ENCODE results near the gene FBXO2.

Gene FBXO2

GRCh38 chr1:11690397-11691301 is 36.4 kb upstream of the FBXO2 start:
- DNase-seq = no peak
- no peaks in the 10 kb centered on the region for H3K36me3 ChIP-seq (replicated peaks; ENCODE audit: insufficient read depth, low read length)
- no peak overlapping the region for H3K9ac ChIP-seq (ENCODE audit: low read length)
- H2AFZ ChIP-seq (ENCODE audit: low read length) = no peak overlapping the region
- H3F3A ChIP-seq (ENCODE audit: insufficient read depth, low read length) = no peaks in the 10 kb centered on the region
- TF ChIP-seq CTCF (IDR thresholded peaks at IDR 0.05; ENCODE audit: low read length) (no peak), EZH2 (optimal IDR thresholded peaks at IDR 0.05; ENCODE audit: low read depth, low read length) (no peak), EZH2phosphoT487 (IDR thresholded peaks at IDR 0.05; ENCODE audit: low read length) (no peak)
- no peak overlapping the region for H3K4me2 ChIP-seq (ENCODE audit: low read depth, low read length)
- no peaks in the 10 kb centered on the region for H4K20me1 ChIP-seq (ENCODE audit: insufficient read depth, low read length)
- no peaks in the 10 kb centered on the region for H3K9me3 ChIP-seq (replicated peaks; ENCODE audit: insufficient read depth, low read length)
- no peaks in the 10 kb centered on the region for H3K9me2 ChIP-seq (replicated peaks; ENCODE audit: insufficient read depth, low read length)
- no peak overlapping the region for H3K4me3 ChIP-seq (ENCODE audit: low read length)
- H3K4me1 ChIP-seq (ENCODE audit: low read length) = no peaks in the 10 kb centered on the region
- no peaks in the 10 kb centered on the region for H3K79me2 ChIP-seq (ENCODE audit: low read length)
- H3K27me3 ChIP-seq (replicated peaks; ENCODE audit: insufficient read depth, low read length) = peaks cover 71% of the 10 kb centered on the region
- no peak overlapping the region for H3K27ac ChIP-seq (ENCODE audit: low read length)

- Histone ChIP-seq H3K4me3 (ENCODE audit: low read length) (no peak overlapping the region), H3K9me2 (replicated peaks; ENCODE audit: insufficient read depth, low read length) (no peaks in the 10 kb centered on the region), H3F3A (ENCODE audit: insufficient read depth, low read length) (no peaks in the 10 kb centered on the region), H4K20me1 (ENCODE audit: insufficient read depth, low read length) (no peaks in the 10 kb centered on the region), H3K79me2 (ENCODE audit: low read length) (no peaks in the 10 kb centered on the region), H3K4me1 (ENCODE audit: low read length) (no peaks in the 10 kb centered on the region), H3K4me2 (ENCODE audit: low read depth, low read length) (no peak overlapping the region), H3K27me3 (replicated peaks; ENCODE audit: insufficient read depth, low read length) (peaks cover 54% of the 10 kb centered on the region), H3K36me3 (replicated peaks; ENCODE audit: insufficient read depth, low read length) (no peaks in the 10 kb centered on the region), H3K9me3 (replicated peaks; ENCODE audit: insufficient read depth, low read length) (no peaks in the 10 kb centered on the region), H3K27ac (ENCODE audit: low read length) (no peak overlapping the region), H3K9ac (ENCODE audit: low read length) (no peak overlapping the region), H2AFZ (ENCODE audit: low read length) (no peak overlapping the region)
- no peak for TF ChIP-seq EZH2 (optimal IDR thresholded peaks at IDR 0.05; ENCODE audit: low read depth, low read length)
- DNase-seq = no peak
Observed at GRCh38 chr1:11688506-11688905, 34.3 kb upstream of the FBXO2 start.

- Histone ChIP-seq H2AFZ (ENCODE audit: low read length) (no peak overlapping the region), H3K4me1 (ENCODE audit: low read length) (no peaks in the 10 kb centered on the region), H3K79me2 (ENCODE audit: low read length) (peaks cover 5% of the 10 kb centered on the region), H3K27me3 (replicated peaks; ENCODE audit: insufficient read depth, low read length) (peaks cover 40% of the 10 kb centered on the region), H3K4me2 (ENCODE audit: low read depth, low read length) (no peak overlapping the region), H3K9me2 (replicated peaks; ENCODE audit: insufficient read depth, low read length) (no peaks in the 10 kb centered on the region), H3F3A (ENCODE audit: insufficient read depth, low read length) (peaks cover 9% of the 10 kb centered on the region), H4K20me1 (ENCODE audit: insufficient read depth, low read length) (no peaks in the 10 kb centered on the region), H3K27ac (ENCODE audit: low read length) (no peak overlapping the region), H3K36me3 (replicated peaks; ENCODE audit: insufficient read depth, low read length) (no peaks in the 10 kb centered on the region), H3K4me3 (ENCODE audit: low read length) (no peak overlapping the region), H3K9me3 (replicated peaks; ENCODE audit: insufficient read depth, low read length) (no peaks in the 10 kb centered on the region), H3K9ac (ENCODE audit: low read length) (no peak overlapping the region)
- TF ChIP-seq CTCF (IDR thresholded peaks at IDR 0.05; ENCODE audit: low read length) (no peak), EZH2 (optimal IDR thresholded peaks at IDR 0.05; ENCODE audit: low read depth, low read length) (no peak), EZH2phosphoT487 (IDR thresholded peaks at IDR 0.05; ENCODE audit: low read length) (no peak)
- DNase-seq = no peak
Observed at GRCh38 chr1:11685210-11685752, 31.1 kb upstream of the FBXO2 start.

DNA sequence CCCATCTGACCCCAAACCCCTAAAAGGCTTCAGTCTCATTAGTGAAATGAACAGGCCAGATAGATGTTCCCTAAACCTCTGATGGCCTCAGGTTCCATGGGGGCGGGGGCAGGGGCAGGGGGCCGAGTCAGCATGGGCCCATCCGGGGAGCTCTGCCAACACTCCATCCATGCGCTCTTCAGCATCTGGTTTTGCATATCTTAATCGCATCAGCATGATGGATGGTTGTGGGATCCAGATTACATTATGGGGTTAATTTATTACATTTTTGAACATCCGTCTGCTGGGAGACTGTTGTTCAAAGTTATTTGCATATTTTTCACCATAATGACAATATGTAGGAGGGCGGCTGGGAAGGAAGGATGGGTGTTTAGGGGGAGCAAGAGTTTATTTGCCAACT is 29.8 kb upstream of the FBXO2 start:
- Histone ChIP-seq H3K27ac (ENCODE audit: low read length) (no peak overlapping the region), H3K4me3 (ENCODE audit: low read length) (no peak overlapping the region), H3K4me1 (ENCODE audit: low read length) (no peaks in the 10 kb centered on the region)

More for the DNA sequence above, 29.8 kb upstream of the FBXO2 start:
- no peak for DNase-seq
- no peak overlapping the region for H3K4me2 ChIP-seq (ENCODE audit: low read depth, low read length)
- no peaks in the 10 kb centered on the region for H3K36me3 ChIP-seq (replicated peaks; ENCODE audit: insufficient read depth, low read length)
- TF ChIP-seq CTCF (IDR thresholded peaks at IDR 0.05; ENCODE audit: low read length) (no peak), EZH2phosphoT487 (IDR thresholded peaks at IDR 0.05; ENCODE audit: low read length) (no peak), EZH2 (optimal IDR thresholded peaks at IDR 0.05; ENCODE audit: low read depth, low read length) (no peak)
- no peak overlapping the region for H3K9ac ChIP-seq (ENCODE audit: low read length)
- no peaks in the 10 kb centered on the region for H4K20me1 ChIP-seq (ENCODE audit: insufficient read depth, low read length)
- H2AFZ ChIP-seq (ENCODE audit: low read length) = no peak overlapping the region
- H3K79me2 ChIP-seq (ENCODE audit: low read length) = peaks cover 7% of the 10 kb centered on the region
- no peaks in the 10 kb centered on the region for H3K9me3 ChIP-seq (replicated peaks; ENCODE audit: insufficient read depth, low read length)
- peaks cover 9% of the 10 kb centered on the region for H3F3A ChIP-seq (ENCODE audit: insufficient read depth, low read length)
- no peaks in the 10 kb centered on the region for H3K9me2 ChIP-seq (replicated peaks; ENCODE audit: insufficient read depth, low read length)
- H3K27me3 ChIP-seq (replicated peaks; ENCODE audit: insufficient read depth, low read length) = peaks cover 30% of the 10 kb centered on the region

Measured in MM.1S (cell line).